Right atrium auricular region (tissue), 2 donors: Measurements from ENCODE around the gene SIGLEC5. TPM values are rescaled to one million over a fixed set of nuclear protein-coding genes. Genes with fewer than 3 reads are reported as not detected.
"Not testable (repeated sequence)": the region's sequence is repeated elsewhere in the genome, so short reads cannot be mapped to it uniquely, and the experiment has no call there.

Experiments
- DNase-seq: peaks from one replicate; pipeline ENCODE4 v3.0.0-alpha.2; 2019; ENCODE audit warnings: low spot score
- H3K27ac ChIP-seq, 2 donors: fragments of 200-600 bp; sonication (generic); 1 replicate in 1 of 2; 2 replicates in 1 of 2; pipeline ENCODE4 v1.5.1; 2016 to 2019
- H3K27me3 ChIP-seq, 2 donors: fragments of 200-600 bp; sonication (generic); one replicate each; pipeline versions ENCODE4 v1.5.1 to v1.6.0; 2017 to 2019
- H3K36me3 ChIP-seq: fragments of 200-600 bp; sonication (generic); one replicate; pipeline ENCODE4 v1.5.1; 2016
- H3K4me1 ChIP-seq, 2 donors: fragments of 200-600 bp; sonication (generic); one replicate each; pipeline versions ENCODE4 v1.5.1 to v1.6.0; 2017 to 2019
- H3K4me3 ChIP-seq, 2 donors: fragments of 200-600 bp; sonication (generic); 1 replicate in 1 of 2; 2 replicates in 1 of 2; pipeline ENCODE4 v1.5.1; 2017 to 2019; ENCODE audit warnings: mild to moderate bottlenecking in 1 of 2, moderate library complexity in 1 of 2
- H3K9me3 ChIP-seq, 2 donors: fragments of 200-600 bp; sonication (generic); one replicate each; pipeline ENCODE4 v1.5.1; 2019
- CTCF ChIP-seq, 2 donors: fragments of 200-600 bp; sonication (generic); IDR thresholded peaks; one replicate each; pipeline ENCODE4 v1.5.1; 2019; ENCODE audit warnings: antibody characterized with exemption in 2 of 2
- total RNA-seq, 2 donors: library from RNA; depleted of rRNA; stranded (reverse); fragments of >200 nt; gene quantifications; one replicate each; pipeline ENCODE4 v1.1.0, GENCODE V29; 2016

SIGLEC5 gene, protein sequence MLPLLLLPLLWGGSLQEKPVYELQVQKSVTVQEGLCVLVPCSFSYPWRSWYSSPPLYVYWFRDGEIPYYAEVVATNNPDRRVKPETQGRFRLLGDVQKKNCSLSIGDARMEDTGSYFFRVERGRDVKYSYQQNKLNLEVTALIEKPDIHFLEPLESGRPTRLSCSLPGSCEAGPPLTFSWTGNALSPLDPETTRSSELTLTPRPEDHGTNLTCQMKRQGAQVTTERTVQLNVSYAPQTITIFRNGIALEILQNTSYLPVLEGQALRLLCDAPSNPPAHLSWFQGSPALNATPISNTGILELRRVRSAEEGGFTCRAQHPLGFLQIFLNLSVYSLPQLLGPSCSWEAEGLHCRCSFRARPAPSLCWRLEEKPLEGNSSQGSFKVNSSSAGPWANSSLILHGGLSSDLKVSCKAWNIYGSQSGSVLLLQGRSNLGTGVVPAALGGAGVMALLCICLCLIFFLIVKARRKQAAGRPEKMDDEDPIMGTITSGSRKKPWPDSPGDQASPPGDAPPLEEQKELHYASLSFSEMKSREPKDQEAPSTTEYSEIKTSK
- 1 to 10 TPM in 1 of 2 donors, not detected in 1; 1.7 TPM for total RNA-seq

DNA sequence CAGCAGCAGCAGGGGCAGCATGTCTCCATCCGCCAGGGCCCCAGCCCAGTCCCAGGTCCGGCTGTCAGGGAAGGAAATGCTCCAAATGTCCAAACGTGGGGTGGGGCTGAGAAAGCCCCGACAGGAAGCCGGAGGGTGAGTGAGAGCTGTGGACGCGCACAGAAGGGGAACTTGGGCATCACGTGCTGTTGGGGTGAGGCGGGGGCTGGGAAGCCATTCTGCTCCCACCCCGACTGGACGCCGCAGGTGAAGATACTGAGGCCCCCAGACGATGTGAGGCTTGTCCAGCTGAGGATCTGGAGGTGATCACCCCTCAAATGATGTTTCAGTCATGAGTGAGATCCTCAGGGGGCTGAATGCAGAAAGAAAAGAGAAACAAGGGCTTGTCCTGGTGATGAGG is at the start of gene SIGLEC5:
Gene SIGLEC5 (minus strand): TSS at position 87 of the 400 bp plus-strand sequence. CDS start 66 bp downstream, at position 21.
- not testable (repeated sequence) for H3K4me3 ChIP-seq, H3K4me1 ChIP-seq, H3K27ac ChIP-seq, DNase-seq, H3K9me3 ChIP-seq, H3K36me3 ChIP-seq, H3K27me3 ChIP-seq

DNA sequence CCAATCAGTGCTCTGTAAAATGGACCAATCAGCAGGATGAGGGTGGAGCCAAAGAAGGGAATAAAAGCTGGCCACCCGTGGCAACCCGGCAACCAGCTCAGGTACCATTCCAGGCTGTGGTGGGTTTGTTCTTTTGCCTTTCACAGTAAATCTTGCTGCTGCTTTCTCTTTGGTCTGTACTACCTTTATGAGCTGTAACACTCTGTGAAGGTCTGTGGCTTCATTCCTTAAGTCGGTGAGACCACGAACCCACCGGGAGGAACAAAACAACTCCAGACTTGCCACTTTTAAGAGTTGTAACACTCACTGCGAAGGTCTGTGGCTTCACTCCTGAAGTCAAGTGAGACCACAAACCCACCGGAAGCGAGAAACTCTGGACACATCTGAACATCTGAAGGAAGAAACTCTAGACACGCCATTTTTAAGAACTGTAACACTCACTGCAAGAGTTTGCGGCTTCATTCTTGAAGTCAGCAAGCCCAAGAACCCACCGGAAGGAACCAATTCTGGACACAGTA is 46.4 kb upstream of the SIGLEC5 start:
- Histone ChIP-seq H3K4me3 (no peak overlapping the region), H3K27ac (no peak overlapping the region), H3K27me3 (no peaks in the 10 kb centered on the region), H3K9me3 (no peaks in the 10 kb centered on the region), H3K4me1 (no peaks in the 10 kb centered on the region), H3K36me3 (no peaks in the 10 kb centered on the region)
- TF ChIP-seq CTCF (IDR thresholded peaks at IDR 0.05), result no peak
- no peak for DNase-seq

GRCh38 chr19:51675911-51676565 is 45.8 kb upstream of the SIGLEC5 start:
- not testable (repeated sequence) for H3K27me3 ChIP-seq, H3K9me3 ChIP-seq, H3K4me3 ChIP-seq, DNase-seq, H3K36me3 ChIP-seq, H3K4me1 ChIP-seq, H3K27ac ChIP-seq
- peak; percentile 15 to 46 for TF ChIP-seq CTCF (IDR thresholded peaks at IDR 0.05)

- no peak overlapping the region for H3K27ac ChIP-seq
- H3K9me3 ChIP-seq, result no peaks in the 10 kb centered on the region
- H3K36me3 ChIP-seq, result no peaks in the 10 kb centered on the region
- TF ChIP-seq CTCF (IDR thresholded peaks at IDR 0.05), result no peak
- H3K4me1 ChIP-seq, result no peaks in the 10 kb centered on the region
- no peak for DNase-seq
- H3K4me3 ChIP-seq, result no peak overlapping the region
- no peaks in the 10 kb centered on the region for H3K27me3 ChIP-seq
Measured at GRCh38 chr19:51668216-51668615, 38.0 kb upstream of the SIGLEC5 start.

- no peaks in the 10 kb centered on the region for H3K4me1 ChIP-seq
- no peaks in the 10 kb centered on the region for H3K9me3 ChIP-seq
- no peak for DNase-seq
- TF ChIP-seq CTCF (IDR thresholded peaks at IDR 0.05), result no peak
- no peaks in the 10 kb centered on the region for H3K36me3 ChIP-seq
- no peaks in the 10 kb centered on the region for H3K27me3 ChIP-seq
- H3K4me3 ChIP-seq, result no peak overlapping the region
- H3K27ac ChIP-seq, result no peak overlapping the region
Measured at GRCh38 chr19:51664997-51665396, 34.8 kb upstream of the SIGLEC5 start.

DNA sequence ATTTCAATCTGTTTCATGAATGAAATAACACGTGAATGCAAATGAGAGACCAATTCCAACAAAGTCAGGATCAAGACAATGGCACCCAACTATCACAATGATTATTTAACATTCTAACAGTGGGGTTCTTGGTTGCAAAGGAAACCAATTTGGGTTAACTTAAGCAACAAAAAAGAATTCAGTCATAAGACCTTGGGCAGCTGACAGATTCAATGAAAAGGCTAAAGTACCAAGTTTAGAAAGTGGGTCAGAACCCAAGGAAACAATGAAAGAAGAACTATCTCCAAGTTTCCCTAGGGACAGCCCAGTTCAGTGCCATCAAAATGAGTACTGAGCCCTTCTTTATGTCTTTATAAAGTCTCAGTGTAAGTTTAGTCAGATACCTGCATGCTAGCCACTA is 33.9 kb upstream of the SIGLEC5 start:
- H3K27ac ChIP-seq, result no peak overlapping the region
- H3K4me3 ChIP-seq, result no peak overlapping the region
- no peaks in the 10 kb centered on the region for H3K27me3 ChIP-seq
- TF ChIP-seq CTCF (IDR thresholded peaks at IDR 0.05), result no peak
- no peak for DNase-seq
- no peaks in the 10 kb centered on the region for H3K36me3 ChIP-seq
- H3K4me1 ChIP-seq, result no peaks in the 10 kb centered on the region
- H3K9me3 ChIP-seq, result no peaks in the 10 kb centered on the region
